DOHH2 (cell line): ENCODE measurements around the gene NDUFA13.

ENCODE experiments used
- H3F3A ChIP-seq: fragments of 200-600 bp; sonication (generic), shearing (Covaris generic); 2 replicates; pipeline ENCODE4 v1.6.0; 2016; ENCODE audit warnings: antibody characterized with exemption, mild to moderate bottlenecking; ENCODE audit not compliant: control insufficient read depth, insufficient read depth
- H3K27ac ChIP-seq: fragments of 200-600 bp; sonication (generic); 2 replicates; pipeline ENCODE4 v1.5.1; 2014; ENCODE audit warnings: low read depth, mild to moderate bottlenecking, low read length, moderate library complexity
- H3K27me3 ChIP-seq: fragments of 200-600 bp; sonication (generic); 2 replicates; pipeline ENCODE4 v1.6.1; 2014; ENCODE audit warnings: mild to moderate bottlenecking, low read length, mixed read lengths; ENCODE audit not compliant: control insufficient read depth
- H3K36me3 ChIP-seq: fragments of 200-600 bp; sonication (generic); 2 replicates; pipeline ENCODE4 v1.6.1; 2014; ENCODE audit warnings: mild to moderate bottlenecking, low read length, moderate library complexity, mixed read lengths; ENCODE audit not compliant: control insufficient read depth
- H3K4me1 ChIP-seq: fragments of 200-600 bp; sonication (generic); 2 replicates; pipeline ENCODE4 v1.6.1; 2014; ENCODE audit warnings: mild to moderate bottlenecking, low read length, mixed read lengths; ENCODE audit not compliant: control insufficient read depth
- H3K4me2 ChIP-seq: fragments of 200-600 bp; sonication (generic); 2 replicates; pipeline ENCODE4 v1.6.0; 2014; ENCODE audit warnings: mild to moderate bottlenecking, low read length, moderate library complexity
- H3K4me3 ChIP-seq: fragments of 200-600 bp; sonication (generic); 2 replicates; pipeline ENCODE4 v1.5.1; 2014; ENCODE audit warnings: mild to moderate bottlenecking, low read length, mixed read lengths
- H3K79me2 ChIP-seq: fragments of 200-600 bp; sonication (generic); 2 replicates; pipeline ENCODE4 v1.6.1; 2014; ENCODE audit warnings: mild to moderate bottlenecking, low read length, mixed read lengths; ENCODE audit not compliant: control insufficient read depth
- H3K9me2 ChIP-seq: fragments of 200-600 bp; sonication (generic); replicated peaks from 2 replicates; pipeline ENCODE4 v1.6.1; 2014; ENCODE audit warnings: mild to moderate bottlenecking, low read length, mixed read lengths; ENCODE audit not compliant: control insufficient read depth
- H3K9me3 ChIP-seq: fragments of 200-600 bp; sonication (generic); 2 replicates; pipeline ENCODE4 v1.6.1; 2014; ENCODE audit warnings: antibody characterized with exemption, low read length, mixed read lengths; ENCODE audit not compliant: control insufficient read depth, insufficient read depth
- H4K20me1 ChIP-seq: fragments of 200-600 bp; sonication (generic); 2 replicates; pipeline ENCODE4 v1.6.0; 2014; ENCODE audit warnings: low read depth, mild to moderate bottlenecking, antibody characterized with exemption, low read length, moderate library complexity; ENCODE audit not compliant: control insufficient read depth, insufficient read depth
- CTCF ChIP-seq: fragments of 200-600 bp; sonication (generic); IDR thresholded peaks from one replicate; pipeline ENCODE4 v1.5.1; 2014; ENCODE audit warnings: antibody characterized with exemption, mild to moderate bottlenecking, low read depth, low read length; ENCODE audit not compliant: poor library complexity, severe bottlenecking
- EZH2phosphoT487 ChIP-seq: fragments of 200-600 bp; sonication (generic); IDR thresholded peaks from 2 replicates; pipeline ENCODE4 v1.6.1; 2017; ENCODE audit warnings: borderline replicate concordance, mild to moderate bottlenecking, antibody characterized with exemption, low read length, moderate library complexity, mixed read lengths

Gene NDUFA13

GRCh38 chr19:19567391-19567790, 51.4 kb downstream of the NDUFA13 start:
- Histone ChIP-seq H3K4me1 (no peaks in the 10 kb centered on the region), H3K4me3 (no peak overlapping the region), H4K20me1 (no peaks in the 10 kb centered on the region), H3K9me2 (no peaks in the 10 kb centered on the region), H3K27ac (no peak overlapping the region), H3K9me3 (no peaks in the 10 kb centered on the region), H3K36me3 (no peaks in the 10 kb centered on the region; the same call in 1 of the 2 replicates), H3K79me2 (no peaks in the 10 kb centered on the region), H3K4me2 (no peak overlapping the region), H3F3A (no peaks in the 10 kb centered on the region), H3K27me3 (no peaks in the 10 kb centered on the region)
- no peak for TF ChIP-seq CTCF
- no peak for TF ChIP-seq EZH2phosphoT487

- TF ChIP-seq CTCF: no peak
- TF ChIP-seq EZH2phosphoT487: no peak
- Histone ChIP-seq H3K4me2 (no peak overlapping the region), H3K79me2 (no peaks in the 10 kb centered on the region), H3K36me3 (no peaks in the 10 kb centered on the region; the same call in 1 of the 2 replicates), H3K27me3 (no peaks in the 10 kb centered on the region), H3K4me3 (no peak overlapping the region), H3K9me3 (no peaks in the 10 kb centered on the region), H3K4me1 (no peaks in the 10 kb centered on the region), H3K9me2 (no peaks in the 10 kb centered on the region), H4K20me1 (no peaks in the 10 kb centered on the region), H3K27ac (no peak overlapping the region), H3F3A (no peaks in the 10 kb centered on the region)
Observed at GRCh38 chr19:19568802-19569756, 53.1 kb downstream of the NDUFA13 start.

GRCh38 chr19:19570571-19570970, 54.5 kb downstream of the NDUFA13 start:
- Histone ChIP-seq H3F3A (no peaks in the 10 kb centered on the region), H3K4me2 (no peak overlapping the region), H3K27ac (no peak overlapping the region), H3K36me3 (no peaks in the 10 kb centered on the region; the same call in 1 of the 2 replicates), H3K4me1 (no peaks in the 10 kb centered on the region), H3K4me3 (no peak overlapping the region), H3K9me2 (no peaks in the 10 kb centered on the region), H3K9me3 (no peaks in the 10 kb centered on the region), H4K20me1 (no peaks in the 10 kb centered on the region), H3K27me3 (no peaks in the 10 kb centered on the region), H3K79me2 (no peaks in the 10 kb centered on the region)
- TF ChIP-seq EZH2phosphoT487: no peak
- TF ChIP-seq CTCF: no peak
